ENCODE data around the gene ABCC8. TPM values are rescaled to one million over a fixed set of nuclear protein-coding genes. Genes with fewer than 3 reads are reported as not detected.

The ABCC8 gene
- total and polyA plus RNA-seq, 2 donors (not counting 1 experiment from before 2014, with no cell fraction given) = 0.03 to 0.17 TPM

- Histone ChIP-seq H3K27ac (ENCODE audit: low read length in 2 of 2) (no peak overlapping the region), H3K4me1 (ENCODE audit: control insufficient read depth in 2 of 2, insufficient read depth in 2 of 2, low read length in 2 of 2) (no peaks in the 10 kb centered on the region), H3K4me3 (ENCODE audit: control extremely low read depth in 1 of 5, extremely low read depth in 1 of 5, insufficient read depth in 1 of 5, low read depth in 2 of 5, low read length in 4 of 5) (no peak overlapping the region), H3K27me3 (replicated peaks in 1 of 4; ENCODE audit: control extremely low read depth in 1 of 4, control insufficient read depth in 3 of 4, insufficient read depth in 4 of 4, low read length in 3 of 4) (peaks cover 0 to 6% (median 0%) of the 10 kb centered on the region in 4 experiments), H3K4me2 (replicated peaks; ENCODE audit: low read depth, low read length, poor library complexity, severe bottlenecking) (no peak overlapping the region), H3K79me2 (ENCODE audit: control insufficient read depth, insufficient read depth, low read length) (no peaks in the 10 kb centered on the region), H3K9me3 (ENCODE audit: control extremely low read depth in 1 of 3, control insufficient read depth in 2 of 3, insufficient read depth in 1 of 3, low read length in 2 of 3) (no peaks in the 10 kb centered on the region), H2AFZ (ENCODE audit: insufficient read depth, low read depth, low read length, poor library complexity, severe bottlenecking) (no peak overlapping the region), H4K20me1 (ENCODE audit: control insufficient read depth, insufficient read depth, low read length, poor library complexity, severe bottlenecking) (no peaks in the 10 kb centered on the region), H3K9ac (ENCODE audit: low read length) (no peak overlapping the region), H3K36me3 (replicated peaks in 1 of 2; ENCODE audit: control extremely low read depth in 1 of 2, control insufficient read depth in 1 of 2, extremely low read depth in 1 of 2, insufficient read depth in 2 of 2, low read length in 1 of 2) (no peaks in the 10 kb centered on the region)
- TF ChIP-seq EZH2 (IDR thresholded peaks at IDR 0.05; ENCODE audit: borderline replicate concordance, insufficient read depth, low read depth, low read length, poor library complexity, severe bottlenecking) (no peak), CTCF (IDR thresholded peaks at IDR 0.05) (no peak)
- peaks cover 19% of the 10 kb centered on the region for H3K27me3 Mint-ChIP-seq
- H3K9me3 Mint-ChIP-seq (ENCODE audit: insufficient read depth) = no peaks in the 10 kb centered on the region
- no peak overlapping the region for H3K27ac Mint-ChIP-seq
- ATAC-seq (ENCODE audit: low read depth) = no peak
- no peaks in the 10 kb centered on the region for H3K4me1 Mint-ChIP-seq
- 32% methylated on average over 6 of the region's 8 CpGs for WGBS (ENCODE audit: insufficient coverage)
- DNase-seq = no peak
- POLR2A ChIA-PET = no interaction called here
- intact Hi-C loops (cut with micrococcal nuclease) = no loop called here
- CTCF ChIA-PET = interaction anchor here (0.6 to 1.3 kb wide), 2 partner anchors 49 to 153 kb away, joined by 3 read pairs; no protein-coding TSS in a partner anchor
- no peak overlapping the region for H3K4me3 Mint-ChIP-seq
Observed at GRCh38 chr11:17431139-17431538, 45.5 kb downstream of the ABCC8 start.

- WGBS (ENCODE audit: insufficient coverage) = 88% methylated on average over 12 of the region's 13 CpGs
- no peak overlapping the region for H3K4me2 ChIP-seq (replicated peaks; ENCODE audit: low read depth, low read length, poor library complexity, severe bottlenecking)
- no peak overlapping the region for H3K27ac ChIP-seq (ENCODE audit: low read length in 2 of 2)
- H3K9ac ChIP-seq (ENCODE audit: low read length) = no peak overlapping the region
- no peak for TF ChIP-seq CTCF (IDR thresholded peaks at IDR 0.05)
- H3K4me3 Mint-ChIP-seq = no peak overlapping the region
- H3K9me3 ChIP-seq (ENCODE audit: control extremely low read depth in 1 of 3, control insufficient read depth in 2 of 3, insufficient read depth in 1 of 3, low read length in 2 of 3) = no peaks in the 10 kb centered on the region
- no peak for DNase-seq
- POLR2A ChIA-PET = no interaction called here
- H2AFZ ChIP-seq (ENCODE audit: insufficient read depth, low read depth, low read length, poor library complexity, severe bottlenecking) = no peak overlapping the region
- no peaks in the 10 kb centered on the region for H3K4me1 ChIP-seq (ENCODE audit: control insufficient read depth in 2 of 2, insufficient read depth in 2 of 2, low read length in 2 of 2)
- no peaks in the 10 kb centered on the region for H3K4me1 Mint-ChIP-seq
- no peak overlapping the region for H3K27ac Mint-ChIP-seq
- no peaks in the 10 kb centered on the region for H3K36me3 ChIP-seq (replicated peaks in 1 of 2; ENCODE audit: control extremely low read depth in 1 of 2, control insufficient read depth in 1 of 2, extremely low read depth in 1 of 2, insufficient read depth in 2 of 2, low read length in 1 of 2)
- intact Hi-C loops (cut with micrococcal nuclease) = no loop called here
- H4K20me1 ChIP-seq (ENCODE audit: control insufficient read depth, insufficient read depth, low read length, poor library complexity, severe bottlenecking) = no peaks in the 10 kb centered on the region
- H3K4me3 ChIP-seq (ENCODE audit: control extremely low read depth in 1 of 5, extremely low read depth in 1 of 5, insufficient read depth in 1 of 5, low read depth in 2 of 5, low read length in 4 of 5) = no peak overlapping the region
- ATAC-seq (ENCODE audit: low read depth) = no peak
- peaks cover 18% of the 10 kb centered on the region for H3K27me3 Mint-ChIP-seq
- H3K79me2 ChIP-seq (ENCODE audit: control insufficient read depth, insufficient read depth, low read length) = no peaks in the 10 kb centered on the region
- peaks cover 0 to 6% (median 0%) of the 10 kb centered on the region in 4 experiments for H3K27me3 ChIP-seq (replicated peaks in 1 of 4; ENCODE audit: control extremely low read depth in 1 of 4, control insufficient read depth in 3 of 4, insufficient read depth in 4 of 4, low read length in 3 of 4)
- no peaks in the 10 kb centered on the region for H3K9me3 Mint-ChIP-seq (ENCODE audit: insufficient read depth)
- CTCF ChIA-PET = no interaction called here
Observed at GRCh38 chr11:17430616-17431015, 46.0 kb downstream of the ABCC8 start.

Data from B cell (primary cell).